GM11168 (cell line): Measurements from ENCODE around the gene PREB.

ENCODE experiments used
- in situ Hi-C: fragments of 300-500 bp; cut with MboI; formaldehyde crosslinking; loops from one replicate; pipeline ENCODE4 v1.12.0; 2022; ENCODE audit warnings: low sequenced_read_pairs; ENCODE audit not compliant: unreplicated experiment

The PREB gene

DNA sequence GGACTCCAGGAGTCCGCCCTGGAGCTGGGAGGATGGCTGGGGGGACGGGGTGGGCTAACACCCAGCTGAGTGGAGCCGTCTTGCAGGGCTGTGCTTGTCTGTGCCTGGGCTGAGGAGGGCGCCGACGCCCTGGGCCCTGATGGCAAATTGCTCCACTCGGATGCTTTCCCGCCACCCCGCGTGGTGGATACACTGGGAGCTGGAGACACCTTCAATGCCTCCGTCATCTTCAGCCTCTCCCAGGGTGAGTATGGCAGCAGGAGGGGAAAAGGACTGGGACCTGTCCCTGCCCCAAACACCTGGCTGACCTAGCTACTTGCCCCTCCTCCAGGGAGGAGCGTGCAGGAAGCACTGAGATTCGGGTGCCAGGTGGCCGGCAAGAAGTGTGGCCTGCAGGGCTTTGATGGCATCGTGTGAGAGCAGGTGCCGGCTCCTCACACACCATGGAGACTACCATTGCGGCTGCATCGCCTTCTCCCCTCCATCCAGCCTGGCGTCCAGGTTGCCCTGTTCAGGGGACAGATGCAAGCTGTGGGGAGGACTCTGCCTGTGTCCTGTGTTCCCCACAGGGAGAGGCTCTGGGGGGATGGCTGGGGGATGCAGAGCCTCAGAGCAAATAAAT, 35.0 kb downstream of the PREB start:
- in situ Hi-C loops = loop anchor here (5.0 kb wide), 1 partner anchor 98 kb away; no protein-coding TSS in a partner anchor

DNA sequence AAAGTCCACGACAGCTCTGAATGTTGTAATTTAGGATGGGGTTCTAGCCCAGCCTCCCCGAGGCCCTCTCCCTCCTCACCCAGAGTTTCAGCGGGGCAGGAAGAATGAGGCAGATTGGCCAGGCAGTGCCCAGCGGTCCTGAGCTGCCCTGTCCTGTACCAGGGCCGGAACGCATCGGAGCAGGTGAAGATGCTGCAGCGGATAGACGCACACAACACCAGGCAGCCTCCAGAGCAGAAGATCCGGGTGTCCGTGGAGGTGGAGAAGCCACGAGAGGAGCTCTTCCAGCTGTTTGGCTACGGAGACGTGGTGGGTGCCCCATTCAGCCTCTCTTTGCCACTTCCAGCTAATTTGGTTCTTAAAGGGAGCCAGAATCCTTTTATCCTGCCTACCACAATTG, 37.1 kb downstream of the PREB start:
- in situ Hi-C loops = loop anchor here (5.0 kb wide), 1 partner anchor 100 kb away; no protein-coding TSS in a partner anchor

DNA sequence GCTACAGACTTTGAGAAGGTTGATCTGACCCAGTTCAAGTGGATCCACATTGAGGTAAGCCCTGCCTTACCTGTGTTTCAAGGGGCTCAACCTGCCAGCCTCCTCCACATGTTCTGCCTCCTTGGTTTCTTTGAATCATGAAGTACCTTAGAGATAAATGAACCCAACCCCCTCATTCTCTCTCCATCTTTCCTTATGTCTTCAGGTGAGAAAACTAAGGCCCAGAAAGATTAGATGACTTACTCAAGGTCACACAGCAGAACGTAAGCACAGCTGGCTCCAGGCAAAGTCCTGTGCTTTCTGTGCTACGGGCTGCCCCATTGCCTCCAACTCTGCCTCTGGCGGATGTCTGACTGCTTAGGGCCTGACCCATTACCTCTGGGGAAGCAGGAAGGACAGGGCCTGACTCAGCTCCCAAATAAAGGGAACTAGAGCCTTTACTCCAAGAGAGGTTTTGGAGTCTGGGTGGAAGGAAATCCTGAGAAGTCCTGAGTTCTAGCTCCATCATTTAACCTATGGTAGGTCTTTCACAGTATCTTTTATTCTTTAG, 37.6 kb downstream of the PREB start:
- in situ Hi-C loops = loop anchor here (5.0 kb wide), 1 partner anchor 100 kb away; no protein-coding TSS in a partner anchor

- in situ Hi-C loops = loop anchor here (5.0 kb wide), 1 partner anchor 101 kb away; no protein-coding TSS in a partner anchor
These were observed 38.4 kb downstream of the PREB start for GRCh38 chr2:27095745-27096651.

DNA sequence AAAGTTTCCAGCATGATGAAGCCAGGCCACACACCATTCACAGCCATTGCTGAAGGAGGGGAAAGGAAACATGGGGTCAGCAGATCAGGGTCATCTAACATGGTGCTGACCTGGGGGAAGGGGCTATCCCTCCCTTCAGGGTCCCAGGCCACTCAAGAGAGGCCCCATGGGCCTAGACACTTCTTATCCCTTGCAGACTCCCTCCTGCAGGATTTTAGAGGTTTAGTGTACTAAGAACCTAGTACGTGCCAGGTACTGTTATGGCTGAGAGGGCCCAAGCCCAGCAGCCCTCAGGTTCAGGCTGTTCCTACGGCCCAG, 39.0 kb downstream of the PREB start:
- in situ Hi-C loops = loop anchor here (5.0 kb wide), 1 partner anchor 102 kb away; no protein-coding TSS in a partner anchor

DNA sequence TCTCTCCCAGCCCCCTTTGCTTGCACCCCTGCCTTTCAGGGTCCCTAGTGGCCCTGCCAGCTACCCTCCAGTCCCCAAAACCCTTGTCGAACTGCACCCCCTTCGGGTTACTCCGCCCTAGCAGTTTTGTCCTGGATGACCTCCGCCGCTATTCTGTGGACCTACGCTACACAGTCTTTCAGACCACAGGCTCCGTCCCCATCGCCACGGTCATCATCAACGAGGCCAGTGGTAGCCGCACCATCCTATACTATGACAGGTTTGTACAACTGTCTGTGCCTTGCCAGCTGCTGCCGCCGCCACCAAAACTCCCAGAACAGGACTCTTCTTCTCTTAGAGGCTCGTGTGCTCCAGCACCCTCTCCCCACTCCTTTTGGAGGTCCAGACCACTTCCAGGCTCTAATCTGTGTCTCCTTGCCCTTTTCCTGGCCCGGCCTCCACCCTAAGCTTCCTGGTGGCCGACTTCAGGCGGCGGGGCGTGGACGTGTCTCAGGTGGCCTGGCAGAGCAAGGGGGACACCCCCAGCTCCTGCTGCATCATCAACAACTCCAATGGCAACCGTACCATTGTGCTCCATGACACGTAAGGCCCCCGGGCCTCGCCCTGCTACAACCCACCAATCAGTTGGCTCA, 40.0 kb downstream of the PREB start:
- in situ Hi-C loops = no loop called here

- in situ Hi-C loops = no loop called here
These were observed 40.7 kb downstream of the PREB start for GRCh38 chr2:27093430-27094352.

DNA sequence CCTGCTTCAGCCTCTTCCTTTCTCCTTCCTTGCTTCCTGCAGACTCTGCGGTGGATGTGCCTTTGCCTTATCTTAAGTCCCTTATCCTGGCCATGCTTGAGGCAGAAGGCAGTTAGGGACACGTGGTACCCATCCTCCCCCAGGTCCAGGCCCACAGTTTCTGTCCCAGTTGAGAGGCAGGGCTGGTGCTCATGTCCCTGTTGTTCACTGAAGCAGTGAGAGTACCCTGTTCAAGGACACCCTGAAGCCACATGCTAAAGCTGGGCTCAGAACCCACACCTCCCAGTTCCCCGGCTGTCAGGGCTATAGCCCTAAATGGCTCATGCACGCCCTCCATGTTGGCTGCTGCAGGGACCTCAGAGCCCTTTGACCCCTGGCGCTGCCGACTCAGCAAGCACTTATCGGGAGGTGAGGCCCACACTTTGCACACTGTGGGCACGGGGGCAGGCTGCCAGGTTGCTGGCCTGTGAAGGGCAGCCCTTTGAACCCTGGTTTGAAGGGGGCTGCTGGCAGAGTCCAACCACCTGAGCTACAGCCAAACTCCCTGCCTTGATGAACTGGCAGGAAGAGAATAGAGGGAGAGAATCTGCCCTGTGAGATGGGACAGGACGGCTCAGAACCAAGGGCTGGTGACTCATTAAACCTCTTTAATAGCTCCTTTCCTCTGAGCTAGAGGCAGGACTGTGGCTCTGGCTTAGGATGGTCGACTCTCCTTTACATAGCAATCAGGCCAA, 41.6 kb downstream of the PREB start:
- in situ Hi-C loops = no loop called here

DNA sequence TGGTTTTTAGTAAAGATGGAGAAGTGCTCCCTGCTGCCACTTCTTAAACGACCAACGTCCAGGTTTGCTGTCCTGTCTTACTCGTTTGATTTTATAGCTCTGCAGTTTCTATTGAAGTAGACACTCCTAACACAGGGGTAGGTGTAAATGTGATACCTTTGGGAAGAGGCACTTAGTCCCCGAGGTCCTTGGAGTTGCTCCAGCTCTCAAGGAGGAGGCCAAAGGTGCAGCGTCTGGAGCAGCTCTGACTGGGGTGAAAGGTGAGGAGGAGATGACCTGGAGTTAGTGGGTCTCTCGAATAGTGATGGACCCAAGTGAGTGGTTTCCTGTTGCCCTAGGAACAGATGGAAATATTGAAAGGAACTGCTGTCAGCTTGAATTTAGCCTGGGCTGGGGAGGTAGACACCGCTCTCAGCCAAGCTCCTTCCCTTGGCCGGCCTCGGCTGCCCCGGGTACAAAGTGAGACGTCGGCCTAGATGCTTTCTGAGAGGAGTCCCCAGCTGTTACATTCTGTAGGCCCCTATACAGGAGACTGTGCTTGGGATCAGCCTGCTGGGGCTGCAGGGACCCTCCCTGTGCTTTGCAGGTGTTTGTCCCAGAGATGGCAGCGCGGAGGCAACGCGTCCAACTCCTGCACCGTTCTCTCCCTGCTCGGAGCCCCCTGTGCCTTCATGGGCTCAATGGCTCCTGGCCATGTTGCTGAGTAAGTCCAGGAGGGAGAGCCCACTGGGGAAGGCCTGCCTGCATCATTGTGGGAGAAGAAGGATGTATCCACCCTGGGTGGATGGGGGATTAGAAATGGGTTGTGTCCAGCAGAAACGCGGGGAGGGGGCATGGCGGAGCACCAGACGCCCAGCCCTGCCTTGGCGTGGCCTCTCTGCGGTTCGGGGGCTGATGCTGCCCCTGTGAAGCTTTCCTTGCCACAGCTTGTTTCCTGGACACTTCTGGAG, 42.4 kb downstream of the PREB start:
- in situ Hi-C loops = no loop called here

GRCh38 chr2:27089111-27089954, 45.1 kb downstream of the PREB start:
- in situ Hi-C loops = no loop called here

DNA sequence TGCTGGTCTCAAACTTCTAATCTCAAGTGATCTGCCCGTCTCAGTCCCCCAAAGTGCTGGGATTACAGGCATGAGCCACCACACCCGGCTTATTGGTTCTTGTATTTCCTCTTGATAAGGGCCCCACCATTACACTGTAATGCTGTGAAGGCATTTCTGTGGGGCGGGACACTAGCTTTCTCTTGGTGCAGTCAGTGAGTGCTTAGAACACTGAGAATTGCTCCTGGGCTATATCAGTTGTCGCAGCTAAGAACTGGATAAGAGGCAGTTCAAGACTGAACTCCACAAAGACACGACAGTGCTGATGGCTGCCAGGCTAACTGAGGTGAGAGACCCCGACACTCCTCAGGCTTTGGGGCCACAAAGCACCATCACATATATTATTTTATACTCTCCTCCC, 45.8 kb downstream of the PREB start:
- in situ Hi-C loops = no loop called here

DNA sequence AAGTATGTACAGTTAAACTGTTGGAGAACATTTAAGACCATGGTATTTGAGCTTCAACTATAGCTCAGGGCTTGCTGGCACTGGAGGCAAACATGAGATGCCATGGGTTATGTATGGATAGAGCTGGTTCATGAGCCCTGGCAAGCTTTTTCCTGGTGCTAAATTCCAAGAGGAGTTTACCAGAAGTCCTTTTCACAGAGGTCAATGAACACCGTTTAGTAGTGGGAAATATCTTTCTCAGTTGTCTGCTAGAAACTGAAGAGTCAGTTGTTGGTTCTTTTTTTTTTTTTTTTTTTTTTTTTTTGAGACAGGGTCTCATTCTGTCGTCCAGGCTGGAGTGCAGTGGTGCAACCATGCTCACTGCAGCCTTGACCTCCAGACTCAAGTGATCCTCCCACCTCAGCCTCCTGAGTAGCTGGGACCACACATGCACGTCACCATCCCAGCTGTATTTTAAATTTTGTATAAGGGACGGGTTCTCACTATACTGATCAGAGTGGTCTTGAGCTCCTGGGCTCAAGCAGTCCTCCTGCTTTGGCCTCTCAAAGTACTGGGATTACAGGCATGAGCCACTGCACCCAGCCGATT, 46.5 kb downstream of the PREB start:
- in situ Hi-C loops = no loop called here

DNA sequence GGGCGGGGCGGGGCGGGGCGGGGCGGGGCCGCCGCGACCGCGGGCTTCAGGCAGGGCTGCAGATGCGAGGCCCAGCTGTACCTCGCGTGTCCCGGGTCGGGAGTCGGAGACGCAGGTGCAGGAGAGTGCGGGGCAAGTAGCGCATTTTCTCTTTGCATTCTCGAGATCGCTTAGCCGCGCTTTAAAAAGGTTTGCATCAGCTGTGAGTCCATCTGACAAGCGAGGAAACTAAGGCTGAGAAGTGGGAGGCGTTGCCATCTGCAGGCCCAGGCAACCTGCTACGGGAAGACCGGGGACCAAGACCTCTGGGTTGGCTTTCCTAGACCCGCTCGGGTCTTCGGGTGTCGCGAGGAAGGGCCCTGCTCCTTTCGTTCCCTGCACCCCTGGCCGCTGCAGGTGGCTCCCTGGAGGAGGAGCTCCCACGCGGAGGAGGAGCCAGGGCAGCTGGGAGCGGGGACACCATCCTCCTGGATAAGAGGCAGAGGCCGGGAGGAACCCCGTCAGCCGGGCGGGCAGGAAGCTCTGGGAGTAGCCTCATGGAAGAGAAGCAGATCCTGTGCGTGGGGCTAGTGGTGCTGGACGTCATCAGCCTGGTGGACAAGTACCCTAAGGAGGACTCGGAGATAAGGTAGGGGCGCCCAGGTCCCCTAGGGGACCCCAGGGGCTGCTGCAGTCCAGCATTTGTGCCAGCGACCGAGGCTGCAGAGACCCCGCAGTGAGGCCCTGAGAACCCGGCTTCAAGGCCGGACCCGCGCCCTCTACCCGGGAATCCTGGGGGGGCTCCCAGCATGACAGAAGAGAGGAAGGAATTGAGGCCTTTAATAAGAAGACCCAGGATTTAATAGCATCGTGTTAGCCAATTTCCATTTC, 47.5 kb downstream of the PREB start, which contains the start of gene KHK:
Gene KHK (plus strand): TSS at position 49 of the 870 bp plus-strand sequence. CDS start 488 bp downstream, at position 537.
- in situ Hi-C loops = no loop called here

DNA sequence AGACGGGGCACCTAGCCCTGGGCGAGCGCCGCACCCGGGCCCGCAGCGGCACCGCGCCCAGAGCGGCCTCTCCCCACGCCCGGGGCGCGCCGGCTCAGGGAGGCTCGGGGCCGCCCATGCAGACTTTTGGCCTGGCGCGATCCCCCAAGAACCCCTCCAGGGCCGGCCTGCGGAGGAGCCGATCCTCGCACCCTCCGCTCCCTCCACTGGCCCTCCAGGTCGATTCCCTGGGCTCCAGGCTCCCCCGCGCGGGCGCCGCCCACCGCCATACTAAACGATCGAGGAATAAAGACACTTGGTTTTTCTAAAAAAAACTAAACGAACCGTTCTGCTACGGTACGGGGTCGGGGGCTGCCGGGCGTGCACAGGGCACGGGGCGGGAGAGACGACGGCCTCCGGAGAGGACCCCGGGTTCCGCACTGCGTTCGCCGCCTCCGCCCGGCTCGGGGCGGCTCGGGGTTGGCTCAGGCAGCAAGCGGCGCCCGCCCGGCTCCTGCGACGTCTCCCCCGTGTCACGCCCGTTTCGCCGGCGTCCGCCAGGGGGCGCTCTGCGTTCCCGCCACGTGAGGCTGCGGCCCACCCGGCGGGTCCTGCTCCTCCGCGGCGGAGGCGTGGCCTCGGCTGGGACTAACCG, 48.2 kb downstream of the PREB start:
- in situ Hi-C loops = no loop called here

- in situ Hi-C loops = no loop called here
These were observed 48.8 kb downstream of the PREB start for GRCh38 chr2:27085673-27086089.
